ENCODE results near the gene SAMD9L. TPM values are rescaled to one million over a fixed set of nuclear protein-coding genes. Genes with fewer than 3 reads are reported as not detected.

The SAMD9L gene
- total and polyA plus RNA-seq, 3 experiments from 2014 or later: 6.4 to 45.7 (median 9.5) TPM

GRCh38 chr7:93175219-93175618, 27.0 kb upstream of the SAMD9L start:
- no peaks in the 10 kb centered on the region for H3K4me1 ChIP-seq (ENCODE audit: insufficient read depth, low read length)
- no peaks in the 10 kb centered on the region for H3K27me3 ChIP-seq (ENCODE audit: insufficient read depth, low read length, poor library complexity, severe bottlenecking)
- no peak overlapping the region for H3K4me3 Mint-ChIP-seq
- H3K4me1 Mint-ChIP-seq: no peaks in the 10 kb centered on the region
- POLR2A ChIA-PET: no interaction called here
- H3K27me3 Mint-ChIP-seq: peaks cover 4 to 33% of the 10 kb centered on the region in 2 donors
- H3K36me3 ChIP-seq (ENCODE audit: insufficient read depth, low read length): no peaks in the 10 kb centered on the region
- H3K27ac Mint-ChIP-seq: no peak overlapping the region
- H3K36me3 Mint-ChIP-seq: peaks cover 0 to 7% (median 3%) of the 10 kb centered on the region in 3 donors
- peaks cover 10 to 18% (median 17%) of the 10 kb centered on the region in 5 donors for H3K9me3 Mint-ChIP-seq
- no peak overlapping the region for H3K27ac ChIP-seq (ENCODE audit: low read depth, low read length)
- H3K4me3 ChIP-seq (ENCODE audit: low read length): no peak overlapping the region
- no peak for DNase-seq
- CTCF ChIA-PET: no interaction called here
- H3K9me3 ChIP-seq (ENCODE audit: low read length): no peaks in the 10 kb centered on the region

- ChIA-PET POLR2A (no interaction called here), CTCF (no interaction called here)
- Histone ChIP-seq H3K36me3 (ENCODE audit: insufficient read depth, low read length) (no peaks in the 10 kb centered on the region), H3K27ac (ENCODE audit: low read depth, low read length) (no peak overlapping the region), H3K4me1 (ENCODE audit: insufficient read depth, low read length) (no peaks in the 10 kb centered on the region), H3K27me3 (ENCODE audit: insufficient read depth, low read length, poor library complexity, severe bottlenecking) (no peaks in the 10 kb centered on the region), H3K9me3 (ENCODE audit: low read length) (no peaks in the 10 kb centered on the region), H3K4me3 (ENCODE audit: low read length) (no peak overlapping the region)
- Mint-ChIP-seq H3K4me3 (no peak overlapping the region), H3K9me3 (peaks cover 10 to 25% (median 22%) of the 10 kb centered on the region in 5 donors), H3K27ac (no peak overlapping the region), H3K4me1 (no peaks in the 10 kb centered on the region), H3K36me3 (peaks cover 0 to 13% (median 4%) of the 10 kb centered on the region in 3 donors), H3K27me3 (peaks cover 4 to 33% of the 10 kb centered on the region in 2 donors)
- DNase-seq: no peak
These were observed 24.5 kb upstream of the SAMD9L start for GRCh38 chr7:93172683-93173082.

- Histone ChIP-seq H3K4me3 (ENCODE audit: low read length) (no peak overlapping the region), H3K4me1 (ENCODE audit: insufficient read depth, low read length) (no peaks in the 10 kb centered on the region), H3K27me3 (ENCODE audit: insufficient read depth, low read length, poor library complexity, severe bottlenecking) (no peaks in the 10 kb centered on the region), H3K27ac (ENCODE audit: low read depth, low read length) (no peak overlapping the region), H3K9me3 (ENCODE audit: low read length) (no peaks in the 10 kb centered on the region), H3K36me3 (ENCODE audit: insufficient read depth, low read length) (no peaks in the 10 kb centered on the region)
- H3K27ac Mint-ChIP-seq: no peak overlapping the region
- no peak for DNase-seq
- ChIA-PET CTCF (interaction anchor here (0.6 kb wide), 1 partner anchor 575 kb away, joined by 3 read pairs; no protein-coding TSS in a partner anchor), POLR2A (no interaction called here)
- H3K4me3 Mint-ChIP-seq: no peak overlapping the region
- peaks cover 4 to 28% of the 10 kb centered on the region in 2 donors for H3K27me3 Mint-ChIP-seq
- peaks cover 10 to 28% (median 22%) of the 10 kb centered on the region in 5 donors for H3K9me3 Mint-ChIP-seq
- H3K4me1 Mint-ChIP-seq: no peaks in the 10 kb centered on the region
- H3K36me3 Mint-ChIP-seq: peaks cover 0 to 18% (median 7%) of the 10 kb centered on the region in 3 donors
These were observed 23.5 kb upstream of the SAMD9L start for GRCh38 chr7:93171606-93172226.

- ChIA-PET POLR2A (no interaction called here), CTCF (no interaction called here)
- peaks cover 5 to 16% (median 14%) of the 10 kb centered on the region in 3 donors for H3K4me1 Mint-ChIP-seq
- H3K9me3 ChIP-seq (ENCODE audit: low read length): no peaks in the 10 kb centered on the region
- peaks cover 0 to 21% (median 8%) of the 10 kb centered on the region in 5 donors for H3K9me3 Mint-ChIP-seq
- DNase-seq: peak in 1 of 5 donors; percentile 4
- peak overlapping the region in 5 of 7 donors; percentile 8 to 59 (median 35) for H3K4me3 Mint-ChIP-seq
- H3K27ac ChIP-seq (ENCODE audit: low read depth, low read length): no peak overlapping the region
- peaks cover 0 to 5% of the 10 kb centered on the region in 2 donors for H3K27me3 Mint-ChIP-seq
- H3K36me3 ChIP-seq (ENCODE audit: insufficient read depth, low read length): no peaks in the 10 kb centered on the region
- peaks cover 0 to 21% (median 4%) of the 10 kb centered on the region in 3 donors for H3K36me3 Mint-ChIP-seq
- H3K4me3 ChIP-seq (ENCODE audit: low read length): no peak overlapping the region
- no peaks in the 10 kb centered on the region for H3K27me3 ChIP-seq (ENCODE audit: insufficient read depth, low read length, poor library complexity, severe bottlenecking)
- H3K4me1 ChIP-seq (ENCODE audit: insufficient read depth, low read length): no peaks in the 10 kb centered on the region
- H3K27ac Mint-ChIP-seq: peak overlapping the region in 7 of 8 donors; percentile 22 to 69 (median 43)
These were observed 17.3 kb upstream of the SAMD9L start for GRCh38 chr7:93165447-93165846.

GRCh38 chr7:93164766-93165165, 16.6 kb upstream of the SAMD9L start:
- no peak overlapping the region for H3K4me3 Mint-ChIP-seq
- H3K27ac ChIP-seq (ENCODE audit: low read depth, low read length): no peak overlapping the region
- ChIA-PET POLR2A (no interaction called here), CTCF (no interaction called here)
- H3K27me3 Mint-ChIP-seq: peaks cover 0 to 5% of the 10 kb centered on the region in 2 donors
- H3K4me1 Mint-ChIP-seq: peaks cover 5 to 16% (median 14%) of the 10 kb centered on the region in 3 donors
- peak overlapping the region in 3 of 8 donors; percentile 21 to 35 (median 22) for H3K27ac Mint-ChIP-seq
- no peaks in the 10 kb centered on the region for H3K4me1 ChIP-seq (ENCODE audit: insufficient read depth, low read length)
- no peaks in the 10 kb centered on the region for H3K9me3 ChIP-seq (ENCODE audit: low read length)
- H3K4me3 ChIP-seq (ENCODE audit: low read length): no peak overlapping the region
- H3K36me3 ChIP-seq (ENCODE audit: insufficient read depth, low read length): no peaks in the 10 kb centered on the region
- DNase-seq: no peak
- H3K36me3 Mint-ChIP-seq: peaks cover 0 to 21% (median 4%) of the 10 kb centered on the region in 3 donors
- no peaks in the 10 kb centered on the region for H3K27me3 ChIP-seq (ENCODE audit: insufficient read depth, low read length, poor library complexity, severe bottlenecking)
- peaks cover 0 to 21% (median 8%) of the 10 kb centered on the region in 5 donors for H3K9me3 Mint-ChIP-seq

GRCh38 chr7:93161181-93161762, 13.1 kb upstream of the SAMD9L start:
- Mint-ChIP-seq H3K27ac (no peak overlapping the region), H3K36me3 (peaks cover 0 to 10% (median 0%) of the 10 kb centered on the region in 3 donors), H3K4me3 (no peak overlapping the region), H3K27me3 (peaks cover 3 to 5% of the 10 kb centered on the region in 2 donors), H3K9me3 (peaks cover 0 to 9% (median 4%) of the 10 kb centered on the region in 5 donors), H3K4me1 (peaks cover 5 to 14% (median 13%) of the 10 kb centered on the region in 3 donors)
- CTCF ChIA-PET: no interaction called here
- Histone ChIP-seq H3K27ac (ENCODE audit: low read depth, low read length) (no peak overlapping the region), H3K36me3 (ENCODE audit: insufficient read depth, low read length) (no peaks in the 10 kb centered on the region), H3K4me3 (ENCODE audit: low read length) (no peak overlapping the region), H3K4me1 (ENCODE audit: insufficient read depth, low read length) (no peaks in the 10 kb centered on the region), H3K27me3 (ENCODE audit: insufficient read depth, low read length, poor library complexity, severe bottlenecking) (no peaks in the 10 kb centered on the region), H3K9me3 (ENCODE audit: low read length) (no peaks in the 10 kb centered on the region)
- no peak for DNase-seq
- POLR2A ChIA-PET: no interaction called here

- Mint-ChIP-seq H3K27me3 (peaks cover 4 to 5% of the 10 kb centered on the region in 2 donors), H3K4me1 (peaks cover 1 to 7% (median 4%) of the 10 kb centered on the region in 3 donors), H3K27ac (no peak overlapping the region), H3K9me3 (peaks cover 0 to 9% (median 4%) of the 10 kb centered on the region in 5 donors), H3K4me3 (no peak overlapping the region), H3K36me3 (peaks cover 0 to 10% (median 0%) of the 10 kb centered on the region in 3 donors)
- Histone ChIP-seq H3K4me3 (ENCODE audit: low read length) (no peak overlapping the region), H3K27ac (ENCODE audit: low read depth, low read length) (no peak overlapping the region), H3K9me3 (ENCODE audit: low read length) (no peaks in the 10 kb centered on the region), H3K27me3 (ENCODE audit: insufficient read depth, low read length, poor library complexity, severe bottlenecking) (no peaks in the 10 kb centered on the region), H3K36me3 (ENCODE audit: insufficient read depth, low read length) (no peaks in the 10 kb centered on the region), H3K4me1 (ENCODE audit: insufficient read depth, low read length) (no peaks in the 10 kb centered on the region)
- ChIA-PET POLR2A (no interaction called here), CTCF (no interaction called here)
- DNase-seq: no peak
These were observed 12.2 kb upstream of the SAMD9L start for GRCh38 chr7:93160410-93160809.

- Histone ChIP-seq H3K27ac (ENCODE audit: low read depth, low read length) (no peak overlapping the region), H3K9me3 (ENCODE audit: low read length) (no peaks in the 10 kb centered on the region), H3K4me3 (ENCODE audit: low read length) (no peak overlapping the region), H3K27me3 (ENCODE audit: insufficient read depth, low read length, poor library complexity, severe bottlenecking) (no peaks in the 10 kb centered on the region), H3K36me3 (ENCODE audit: insufficient read depth, low read length) (no peaks in the 10 kb centered on the region), H3K4me1 (ENCODE audit: insufficient read depth, low read length) (no peaks in the 10 kb centered on the region)
- H3K9me3 Mint-ChIP-seq: peaks cover 0 to 9% (median 4%) of the 10 kb centered on the region in 5 donors
- peaks cover 4 to 5% of the 10 kb centered on the region in 2 donors for H3K27me3 Mint-ChIP-seq
- no peaks in the 10 kb centered on the region for H3K4me1 Mint-ChIP-seq
- no peak overlapping the region for H3K27ac Mint-ChIP-seq
- ChIA-PET CTCF (no interaction called here), POLR2A (no interaction called here)
- H3K36me3 Mint-ChIP-seq: peaks cover 0 to 10% (median 0%) of the 10 kb centered on the region in 3 donors
- DNase-seq: no peak
- no peak overlapping the region for H3K4me3 Mint-ChIP-seq
These were observed 11.3 kb upstream of the SAMD9L start for GRCh38 chr7:93159490-93159889.

Measured in CD8-positive, alpha-beta memory T cell (primary cell).